Left lung (tissue), 10 donors: ENCODE results near the gene SLC7A8. TPM values are rescaled to one million over a fixed set of nuclear protein-coding genes. Genes with fewer than 3 reads are reported as not detected.

Experiments
- ATAC-seq: fragments of 200-7000 bp; cut with Tn5 transposase; one replicate; pipeline ENCODE4 v1.9.1; 2020; ENCODE audit warnings: moderate library complexity
- DNase-seq, 4 donors: peaks; one replicate each; pipeline ENCODE4 v3.0.0-alpha.2; 2013 to 2020
- H3K27ac ChIP-seq, 2 donors: fragments of 200-600 bp; sonication (generic) in 1 of 2; one replicate each; pipeline versions ENCODE4 v1.5.0 to v1.8.0; 2020 to 2021
- H3K27me3 ChIP-seq, 2 donors: fragments of 200-600 bp; sonication (generic) in 1 of 2; one replicate each; pipeline versions ENCODE4 v1.5.0 to v1.8.0; 2020 to 2021
- H3K36me3 ChIP-seq, 2 donors: fragments of 200-600 bp; sonication (generic) in 1 of 2; one replicate each; pipeline versions ENCODE4 v1.5.0 to v1.8.0; 2020 to 2021
- H3K4me1 ChIP-seq, 2 donors: fragments of 200-600 bp; one replicate each; pipeline ENCODE4 v1.8.0; 2021
- H3K4me3 ChIP-seq, 2 donors: fragments of 200-600 bp; sonication (generic) in 1 of 2; one replicate each; pipeline versions ENCODE4 v1.5.0 to v1.8.0; 2020 to 2021; ENCODE audit warnings: mild to moderate bottlenecking in 1 of 2
- H3K9me3 ChIP-seq, 2 donors: fragments of 200-600 bp; sonication (generic) in 1 of 2; one replicate each; pipeline versions ENCODE4 v1.5.0 to v1.8.0; 2020 to 2021
- intact Hi-C, 2 donors: fragments of 100-400 bp; cut with DNase I; formaldehyde crosslinking; loops; one replicate each; pipeline versions ENCODE4 v1.11.2 to v1.14.2; 2022
- polyA plus RNA-seq, 6 donors: library from polyadenylated mRNA; unstranded; fragments of 120-200 nt; gene quantifications; one replicate each; pipeline ENCODE4 v1.2.1, GENCODE V29; 2013; ENCODE audit not compliant: insufficient read length in 6 of 6
- total RNA-seq, 2 donors: library from RNA; stranded (reverse); fragmentation: NEBNext Ultra II Directional; extraction: Animal tissue kit (Norgen Biotek cat#: 25700); gene quantifications; one replicate each; pipeline ENCODE4 v1.2.1, GENCODE V29; 2021
- TF ChIP-seq, protein P1 (sequence below), 2 donors: fragments of 200-600 bp; sonication (generic) in 1 of 2; IDR thresholded peaks; one replicate each; pipeline versions ENCODE4 v1.5.0 to v1.8.0; 2021; ENCODE audit warnings: antibody characterized with exemption in 2 of 2
- donor health status: DM: no; HTN: yes; CAD: no.
- donor health status: DM: no; HTN: no; CAD: no.

Gene SLC7A8
- total and polyA plus RNA-seq, 8 donors: 38.5 to 153 (median 124) TPM

DNA sequence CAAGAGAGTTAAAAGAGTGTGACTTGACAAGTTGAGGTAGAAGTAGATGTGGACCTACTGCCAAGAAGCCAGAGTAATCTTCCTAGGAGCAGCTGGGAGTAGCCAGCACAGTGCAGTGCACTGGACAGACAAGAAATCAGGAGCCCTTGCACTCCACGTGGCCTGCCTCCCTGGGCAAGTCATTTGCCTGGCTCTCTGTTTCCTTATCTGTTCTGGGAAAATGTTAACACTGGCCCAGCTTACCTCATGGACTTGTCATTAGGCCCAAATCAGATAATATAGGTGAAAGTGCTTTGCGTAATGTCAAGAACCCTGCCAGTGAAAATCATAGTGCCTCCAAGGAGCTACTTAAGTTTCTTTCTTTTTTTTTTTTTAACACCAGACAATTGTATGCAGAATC, 19.2 kb downstream of the SLC7A8 start:
- intact Hi-C loops: no loop called here
- TF ChIP-seq, protein P1, sequence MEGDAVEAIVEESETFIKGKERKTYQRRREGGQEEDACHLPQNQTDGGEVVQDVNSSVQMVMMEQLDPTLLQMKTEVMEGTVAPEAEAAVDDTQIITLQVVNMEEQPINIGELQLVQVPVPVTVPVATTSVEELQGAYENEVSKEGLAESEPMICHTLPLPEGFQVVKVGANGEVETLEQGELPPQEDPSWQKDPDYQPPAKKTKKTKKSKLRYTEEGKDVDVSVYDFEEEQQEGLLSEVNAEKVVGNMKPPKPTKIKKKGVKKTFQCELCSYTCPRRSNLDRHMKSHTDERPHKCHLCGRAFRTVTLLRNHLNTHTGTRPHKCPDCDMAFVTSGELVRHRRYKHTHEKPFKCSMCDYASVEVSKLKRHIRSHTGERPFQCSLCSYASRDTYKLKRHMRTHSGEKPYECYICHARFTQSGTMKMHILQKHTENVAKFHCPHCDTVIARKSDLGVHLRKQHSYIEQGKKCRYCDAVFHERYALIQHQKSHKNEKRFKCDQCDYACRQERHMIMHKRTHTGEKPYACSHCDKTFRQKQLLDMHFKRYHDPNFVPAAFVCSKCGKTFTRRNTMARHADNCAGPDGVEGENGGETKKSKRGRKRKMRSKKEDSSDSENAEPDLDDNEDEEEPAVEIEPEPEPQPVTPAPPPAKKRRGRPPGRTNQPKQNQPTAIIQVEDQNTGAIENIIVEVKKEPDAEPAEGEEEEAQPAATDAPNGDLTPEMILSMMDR (IDR thresholded peaks at IDR 0.05): no peak
- no peaks in the 10 kb centered on the region for H3K36me3 ChIP-seq
- no peaks in the 10 kb centered on the region for H3K27me3 ChIP-seq
- no peaks in the 10 kb centered on the region for H3K9me3 ChIP-seq
- H3K27ac ChIP-seq: peak overlapping the region in 1 of 2 donors; percentile 3
- DNase-seq (peak in 1 of 4 donors; percentile 68), ATAC-seq (peak; percentile 77)
- no peak overlapping the region for H3K4me3 ChIP-seq
- H3K4me1 ChIP-seq: peaks cover 23 to 63% of the 10 kb centered on the region in 2 donors

GRCh38 chr14:23163830-23164229, 19.6 kb downstream of the SLC7A8 start:
- intact Hi-C loops: no loop called here

DNA sequence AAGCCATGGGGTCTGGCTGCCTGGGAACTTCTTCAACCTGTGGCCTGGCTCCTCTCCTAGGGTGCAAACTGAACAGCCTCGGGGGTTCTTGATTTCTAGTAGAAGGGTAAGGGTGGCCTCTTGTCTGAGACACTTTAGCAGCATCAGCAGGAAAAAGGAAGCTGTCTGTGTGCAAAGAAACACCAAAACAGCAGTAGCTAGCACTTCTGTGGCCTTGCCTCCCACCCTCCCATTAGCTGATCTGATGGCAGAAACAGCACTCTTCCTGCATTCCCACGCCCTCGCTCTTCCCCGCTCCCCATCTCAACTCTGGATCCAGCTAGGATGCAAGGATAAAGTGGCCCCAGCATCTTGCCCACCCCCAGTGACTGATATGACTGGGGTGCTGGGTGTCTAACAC, 20.7 kb downstream of the SLC7A8 start:
- no peaks in the 10 kb centered on the region for H3K27me3 ChIP-seq
- DNase-seq: no peak
- no peak for ATAC-seq
- H3K9me3 ChIP-seq: no peaks in the 10 kb centered on the region
- TF ChIP-seq, protein P1 (IDR thresholded peaks at IDR 0.05): no peak
- no peaks in the 10 kb centered on the region for H3K36me3 ChIP-seq
- H3K4me1 ChIP-seq: peaks cover 23 to 55% of the 10 kb centered on the region in 2 donors
- H3K4me3 ChIP-seq: no peak overlapping the region
- H3K27ac ChIP-seq: peak overlapping the region in 1 of 2 donors; percentile 86
- intact Hi-C loops: no loop called here

More at GRCh38 chr14:23163830-23164229, 19.6 kb downstream of the SLC7A8 start:
- no peaks in the 10 kb centered on the region for H3K9me3 ChIP-seq
- peak overlapping the region in 1 of 2 donors; percentile 3 for H3K27ac ChIP-seq
- no peak for ATAC-seq
- no peak overlapping the region for H3K4me3 ChIP-seq
- H3K4me1 ChIP-seq: peaks cover 23 to 65% of the 10 kb centered on the region in 2 donors
- no peaks in the 10 kb centered on the region for H3K27me3 ChIP-seq
- H3K36me3 ChIP-seq: no peaks in the 10 kb centered on the region
- TF ChIP-seq, protein P1 (IDR thresholded peaks at IDR 0.05): no peak
- DNase-seq: no peak

- ATAC-seq (no peak), DNase-seq (no peak)
- Histone ChIP-seq H3K4me3 (no peak overlapping the region), H3K36me3 (no peaks in the 10 kb centered on the region), H3K27me3 (no peaks in the 10 kb centered on the region), H3K27ac (peak overlapping the region in 1 of 2 donors; percentile 86), H3K9me3 (no peaks in the 10 kb centered on the region), H3K4me1 (peaks cover 15 to 47% of the 10 kb centered on the region in 2 donors)
- TF ChIP-seq, protein P1 (IDR thresholded peaks at IDR 0.05): no peak
- intact Hi-C loops: no loop called here
Measured at GRCh38 chr14:23162005-23162404, 21.5 kb downstream of the SLC7A8 start.

DNA sequence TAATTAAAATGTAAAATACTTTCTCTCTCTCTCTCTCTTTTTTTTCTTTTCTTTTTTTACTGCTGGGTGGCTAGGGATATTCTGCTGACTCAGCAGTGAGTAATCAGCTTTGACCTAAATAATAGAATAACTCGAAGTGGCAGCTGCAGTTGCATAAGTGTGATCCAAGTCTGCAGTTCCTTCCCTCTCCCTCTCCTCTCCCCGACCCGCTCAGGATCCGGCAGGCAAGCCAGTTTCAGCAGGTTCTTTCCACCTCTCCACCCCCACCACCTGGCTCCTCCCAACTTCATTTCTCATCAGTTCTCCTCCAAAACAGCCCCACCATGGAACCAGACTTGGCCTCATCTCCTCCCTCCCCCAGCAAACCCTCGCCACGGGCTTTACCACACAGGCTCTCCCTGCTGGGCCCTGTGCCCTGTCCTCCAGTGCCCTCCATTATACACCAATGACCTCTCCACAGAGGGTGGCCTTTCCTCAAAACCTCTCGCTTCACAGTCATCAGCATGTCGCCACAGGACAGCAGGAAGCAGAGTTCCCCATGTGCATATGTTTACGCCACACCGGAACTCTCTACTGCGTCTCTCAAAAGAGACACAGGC, 22.4 kb downstream of the SLC7A8 start:
- Histone ChIP-seq H3K27me3 (no peaks in the 10 kb centered on the region), H3K36me3 (no peaks in the 10 kb centered on the region), H3K4me1 (peaks cover 15 to 47% of the 10 kb centered on the region in 2 donors), H3K9me3 (no peaks in the 10 kb centered on the region), H3K4me3 (no peak overlapping the region), H3K27ac (peak overlapping the region; percentile 85 to 86)
- TF ChIP-seq, protein P1 (IDR thresholded peaks at IDR 0.05): no peak
- DNase-seq (peak in 3 of 4 donors; percentile 67 to 88 (median 83)), ATAC-seq (peak; percentile 77)
- intact Hi-C loops: no loop called here
